Naive thymus-derived CD4-positive, alpha-beta T cell (primary cell): ENCODE measurements around the gene MSRB1. TPM values are rescaled to one million over a fixed set of nuclear protein-coding genes. Genes with fewer than 3 reads are reported as not detected.

ENCODE experiments used
- ATAC-seq: fragments of 150-1000 bp; cut with Tn5 transposase; 2 replicates; pipeline ENCODE4 v1.10.0; 2021; ENCODE audit warnings: mild to moderate bottlenecking, moderate library complexity
- CTCF ChIA-PET: fragments of 350-600 bp; sonication (Branson Sonifier 250); formaldehyde crosslinking; loops from one replicate; lab custom pipeline; 2021; ENCODE audit warnings: antibody characterized with exemption; lab: Charles Lee
- POLR2A ChIA-PET: fragments of 350-600 bp; sonication (Branson Sonifier 250); formaldehyde crosslinking; loops from one replicate; lab custom pipeline; 2021; ENCODE audit warnings: antibody characterized with exemption, inconsistent platforms; lab: Charles Lee
- DNase-seq, 9 donors: peaks; one replicate each; pipeline versions ENCODE4 v3.0.0 to v3.0.0-alpha.2; 2020 to 2022; ENCODE audit warnings: mixed read lengths in 1 of 9
- H3K27ac ChIP-seq: one replicate; pipeline ENCODE4 v1.7.0; 2013; ENCODE audit warnings: mild to moderate bottlenecking, low read depth, low read length, moderate library complexity
- H3K27me3 ChIP-seq, 2 donors: one replicate each; pipeline ENCODE4 v1.7.0; 2013; ENCODE audit warnings: low read length in 2 of 2, mild to moderate bottlenecking in 2 of 2, moderate library complexity in 2 of 2; ENCODE audit not compliant: control insufficient read depth in 2 of 2, insufficient read depth in 2 of 2
- H3K36me3 ChIP-seq, 3 experiments: 1 replicate in 2 of 3; 2 replicates in 1 of 3; pipeline ENCODE4 v1.7.0; 2013; ENCODE audit warnings: low read length in 3 of 3, mild to moderate bottlenecking in 3 of 3, moderate library complexity in 1 of 3; ENCODE audit not compliant: insufficient read depth in 3 of 3, control insufficient read depth in 2 of 3
- H3K4me1 ChIP-seq, 2 donors: one replicate each; pipeline ENCODE4 v1.7.0; 2013; ENCODE audit warnings: low read length in 2 of 2, mild to moderate bottlenecking in 2 of 2, moderate library complexity in 1 of 2; ENCODE audit not compliant: control insufficient read depth in 2 of 2, insufficient read depth in 2 of 2
- H3K4me3 ChIP-seq: 2 replicates; pipeline ENCODE4 v1.7.0; 2013; ENCODE audit warnings: mild to moderate bottlenecking, low read length
- H3K9me3 ChIP-seq, 3 experiments: 1 replicate in 2 of 3; 2 replicates in 1 of 3; pipeline ENCODE4 v1.7.0; 2013; ENCODE audit warnings: low read length in 3 of 3; ENCODE audit not compliant: control insufficient read depth in 2 of 3
- H3K27ac Mint-ChIP-seq, 9 donors: one replicate each; pipeline ENCODE4 v1.8.0; 2020 to 2022; ENCODE audit warnings: mixed read lengths in 9 of 9, mild to moderate bottlenecking in 8 of 9, moderate library complexity in 5 of 9, inconsistent platforms in 2 of 9
- H3K27me3 Mint-ChIP-seq, 5 donors: one replicate each; pipeline ENCODE4 v1.8.0; 2021 to 2022; ENCODE audit warnings: mixed read lengths in 5 of 5, mild to moderate bottlenecking in 1 of 5
- H3K36me3 Mint-ChIP-seq, 5 donors: one replicate each; pipeline ENCODE4 v1.8.0; 2020 to 2022; ENCODE audit warnings: mixed read lengths in 5 of 5, mild to moderate bottlenecking in 3 of 5, inconsistent platforms in 1 of 5
- H3K4me1 Mint-ChIP-seq, 7 donors: one replicate each; pipeline ENCODE4 v1.8.0; 2020 to 2022; ENCODE audit warnings: mixed read lengths in 7 of 7, mild to moderate bottlenecking in 3 of 7, inconsistent platforms in 1 of 7
- H3K4me3 Mint-ChIP-seq, 10 donors: one replicate each; pipeline ENCODE4 v1.8.0; 2020 to 2022; ENCODE audit warnings: mild to moderate bottlenecking in 10 of 10, mixed read lengths in 10 of 10, moderate library complexity in 6 of 10, inconsistent platforms in 2 of 10
- H3K9me3 Mint-ChIP-seq, 11 donors: one replicate each; pipeline ENCODE4 v1.8.0; 2020 to 2022; ENCODE audit warnings: mixed read lengths in 11 of 11, mild to moderate bottlenecking in 4 of 11, inconsistent platforms in 1 of 11, moderate library complexity in 1 of 11
- intact Hi-C, 2 donors: fragments of 100-400 bp; cut with micrococcal nuclease; formaldehyde crosslinking; loops; one replicate each; pipeline ENCODE4 v1.15.1; 2023
- polyA plus RNA-seq, 2 donors: library from polyadenylated mRNA; unstranded; fragments of 300-500 nt; fragmentation: Illumina TruSeq; gene quantifications; one replicate each; pipeline ENCODE4 v1.2.3, GENCODE V29; 2021
- total RNA-seq, 6 experiments: library from RNA in 5 of 6; stranded (reverse) in 5 of 6; gene quantifications; 1 replicate in 5 of 6; 2 replicates in 1 of 6; pipeline ENCODE4 v1.2.3 and lab custom pipeline; 2021 to 2026

The MSRB1 gene
- total and polyA plus RNA-seq, 7 experiments from 2014 or later: 5.5 to 27.0 (median 15.6) TPM

DNA sequence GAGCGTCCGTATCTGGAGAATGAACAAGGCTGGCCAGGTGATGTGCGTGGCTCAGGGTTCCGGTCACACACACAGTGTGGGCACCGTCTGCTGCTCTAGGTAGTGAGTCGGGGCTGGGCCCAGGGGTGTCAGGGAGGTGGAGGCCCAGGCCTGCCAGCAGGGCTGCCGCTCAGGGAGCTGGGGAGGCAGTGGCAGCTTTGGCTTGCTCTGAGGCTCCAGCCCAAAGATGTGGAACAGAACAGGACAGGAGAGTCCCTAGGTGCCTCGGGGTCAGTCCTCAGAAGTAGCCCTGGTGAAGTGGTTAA, 33.2 kb upstream of the MSRB1 start:
- H3K4me1 Mint-ChIP-seq: peaks cover 12 to 18% (median 15%) of the 10 kb centered on the region in 7 donors
- POLR2A ChIA-PET: interaction anchor here (1.1 to 1.2 kb wide), 2 partner anchors 11 kb away, joined by 3 to 5 read pairs; partner anchors contain the start of gene RPS2
- H3K27ac Mint-ChIP-seq: no peak overlapping the region
- H3K27me3 Mint-ChIP-seq: peaks cover 0 to 14% (median 2%) of the 10 kb centered on the region in 5 donors
- intact Hi-C loops: no loop called here
- H3K27me3 ChIP-seq: peaks cover 0 to 3% of the 10 kb centered on the region in 2 donors
- no peaks in the 10 kb centered on the region for H3K9me3 ChIP-seq
- H3K9me3 Mint-ChIP-seq: peaks cover 0 to 3% (median 0%) of the 10 kb centered on the region in 11 donors
- ATAC-seq (no peak), DNase-seq (no peak)
- H3K36me3 ChIP-seq: peaks cover 0 to 56% (median 0%) of the 10 kb centered on the region in 3 experiments
- H3K27ac ChIP-seq: no peak overlapping the region
- H3K4me1 ChIP-seq: peaks cover 7 to 14% of the 10 kb centered on the region in 2 donors
- no peak overlapping the region for H3K4me3 Mint-ChIP-seq
- CTCF ChIA-PET: no interaction called here
- no peak overlapping the region for H3K4me3 ChIP-seq
- H3K36me3 Mint-ChIP-seq: peaks cover 0 to 22% (median 10%) of the 10 kb centered on the region in 5 donors

GRCh38 chr16:1975432-1976215, 32.6 kb upstream of the MSRB1 start:
- H3K4me1 Mint-ChIP-seq: peaks cover 16 to 23% (median 20%) of the 10 kb centered on the region in 7 donors
- no peak for ATAC-seq
- POLR2A ChIA-PET: interaction anchor here (1.1 to 1.2 kb wide), 2 partner anchors 11 kb away, joined by 3 to 5 read pairs; partner anchors contain the start of gene RPS2

DNA sequence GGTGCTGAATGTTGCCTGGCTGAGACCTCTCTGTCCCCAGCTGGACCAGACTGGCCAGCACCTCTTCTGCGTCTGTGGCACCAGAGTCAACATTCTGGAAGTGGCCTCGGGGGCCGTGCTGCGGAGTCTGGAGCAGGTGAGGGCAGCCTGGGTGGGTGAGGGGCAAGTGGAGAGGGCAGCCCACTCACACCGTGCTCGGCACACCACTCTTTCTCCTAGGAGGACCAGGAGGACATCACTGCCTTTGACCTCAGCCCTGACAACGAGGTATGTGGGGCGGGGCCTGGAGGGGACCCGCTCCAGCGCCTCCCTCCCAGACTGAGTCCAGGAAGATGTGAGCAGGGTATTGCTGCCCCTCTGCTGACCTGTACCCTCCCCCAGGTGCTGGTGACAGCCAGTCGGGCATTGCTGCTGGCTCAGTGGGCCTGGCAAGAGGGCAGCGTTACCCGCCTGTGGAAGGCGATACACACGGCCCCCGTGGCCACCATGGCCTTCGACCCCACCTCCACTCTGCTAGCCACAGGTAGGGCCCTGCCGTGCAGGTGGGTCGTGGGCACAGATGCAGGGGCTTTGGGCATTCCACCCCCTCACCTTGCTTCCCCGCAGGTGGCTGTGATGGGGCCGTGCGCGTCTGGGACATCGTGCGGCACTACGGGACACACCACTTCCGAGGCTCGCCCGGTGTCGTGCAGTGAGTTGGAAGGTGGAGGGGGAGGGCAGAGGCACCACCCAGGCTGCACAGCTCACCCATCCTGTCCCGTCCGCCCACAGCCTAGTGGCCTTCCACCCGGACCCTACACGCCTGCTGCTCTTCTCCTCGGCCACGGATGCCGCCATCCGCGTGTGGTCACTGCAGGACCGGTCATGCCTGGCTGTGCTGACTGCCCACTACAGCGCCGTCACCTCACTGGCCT, 31.4 kb upstream of the MSRB1 start:
- POLR2A ChIA-PET: interaction anchor here (1.6 kb wide), 1 partner anchor 10 kb away, joined by 6 read pairs; the partner anchor contains the start of gene RPS2
- intact Hi-C loops: loop anchor here in 1 of 2 donors (5.0 kb wide), 1 partner anchor 248 kb away; the partner anchor contains the start of gene E4F1
- ATAC-seq: no peak
- Mint-ChIP-seq H3K9me3 (peaks cover 0 to 3% (median 0%) of the 10 kb centered on the region in 11 donors), H3K4me1 (peaks cover 16 to 27% (median 20%) of the 10 kb centered on the region in 7 donors), H3K4me3 (peak overlapping the region in 4 of 10 donors; percentile 6 to 95 (median 31)), H3K27ac (no peak overlapping the region), H3K36me3 (peaks cover 0 to 22% (median 9%) of the 10 kb centered on the region in 5 donors), H3K27me3 (peaks cover 0 to 4% (median 0%) of the 10 kb centered on the region in 5 donors)
- H3K9me3 ChIP-seq: no peaks in the 10 kb centered on the region
- H3K36me3 ChIP-seq: peaks cover 0 to 56% (median 0%) of the 10 kb centered on the region in 3 experiments
- no peak overlapping the region for H3K4me3 ChIP-seq
- CTCF ChIA-PET: no interaction called here
- no peaks in the 10 kb centered on the region for H3K27me3 ChIP-seq
- no peak overlapping the region for H3K27ac ChIP-seq
- DNase-seq: no peak
- peaks cover 7 to 18% of the 10 kb centered on the region in 2 donors for H3K4me1 ChIP-seq

More at GRCh38 chr16:1975432-1976215, 32.6 kb upstream of the MSRB1 start:
- Histone ChIP-seq H3K27ac (no peak overlapping the region), H3K36me3 (peaks cover 0 to 56% (median 0%) of the 10 kb centered on the region in 3 experiments), H3K9me3 (no peaks in the 10 kb centered on the region), H3K4me3 (no peak overlapping the region), H3K27me3 (peaks cover 0 to under 1% of the 10 kb centered on the region in 2 donors), H3K4me1 (peaks cover 7 to 18% of the 10 kb centered on the region in 2 donors)
- no peak for DNase-seq
- H3K27ac Mint-ChIP-seq: no peak overlapping the region
- intact Hi-C loops: no loop called here
- peaks cover 0 to 3% (median 0%) of the 10 kb centered on the region in 11 donors for H3K9me3 Mint-ChIP-seq
- H3K4me3 Mint-ChIP-seq: peak overlapping the region in 2 of 10 donors; percentile 23 to 34
- H3K27me3 Mint-ChIP-seq: peaks cover 0 to 9% (median 0%) of the 10 kb centered on the region in 5 donors
- CTCF ChIA-PET: no interaction called here
- peaks cover 0 to 22% (median 10%) of the 10 kb centered on the region in 5 donors for H3K36me3 Mint-ChIP-seq

- Histone ChIP-seq H3K36me3 (peaks cover 0 to 53% (median 0%) of the 10 kb centered on the region in 3 experiments), H3K4me3 (no peak overlapping the region), H3K9me3 (no peaks in the 10 kb centered on the region), H3K27ac (no peak overlapping the region), H3K27me3 (no peaks in the 10 kb centered on the region), H3K4me1 (peaks cover 7 to 18% of the 10 kb centered on the region in 2 donors)
- ChIA-PET POLR2A (interaction anchor here (1.6 kb wide), 1 partner anchor 9 kb away, joined by 6 read pairs; the partner anchor contains the start of gene RPS2), CTCF (no interaction called here)
- H3K4me3 Mint-ChIP-seq: peak overlapping the region in 6 of 10 donors; percentile 13 to 95 (median 63)
- peaks cover 0 to 3% (median 0%) of the 10 kb centered on the region in 11 donors for H3K9me3 Mint-ChIP-seq
- DNase-seq: no peak
- peaks cover 0 to 22% (median 7%) of the 10 kb centered on the region in 5 donors for H3K36me3 Mint-ChIP-seq
- intact Hi-C loops: loop anchor here in 1 of 2 donors (5.0 kb wide), 1 partner anchor 249 kb away; the partner anchor contains the start of gene E4F1
- peaks cover 0 to 4% (median 0%) of the 10 kb centered on the region in 5 donors for H3K27me3 Mint-ChIP-seq
- no peak overlapping the region for H3K27ac Mint-ChIP-seq
- no peak for ATAC-seq
- peaks cover 16 to 27% (median 20%) of the 10 kb centered on the region in 7 donors for H3K4me1 Mint-ChIP-seq
These were observed 30.6 kb upstream of the MSRB1 start for GRCh38 chr16:1973461-1974156.

GRCh38 chr16:1972490-1972877, 29.5 kb upstream of the MSRB1 start:
- peak overlapping the region; percentile 87 to 98 (median 95) for H3K4me3 Mint-ChIP-seq
- intact Hi-C loops: loop anchor here (1.0 to 5.0 kb wide), 3 partner anchors 8 to 250 kb away; partner anchors contain the start of genes RPS2 (in 2 of the 2), E4F1 (in 1 of the 2) and MSRB1 (in 1 of the 2)

More at GRCh38 chr16:1972490-1972877, 29.5 kb upstream of the MSRB1 start:
- H3K27ac ChIP-seq: peak overlapping the region; percentile 89
- Mint-ChIP-seq H3K27ac (peak overlapping the region in 6 of 9 donors; percentile 49 to 100 (median 96)), H3K36me3 (peaks cover 0 to 20% (median 7%) of the 10 kb centered on the region in 5 donors), H3K4me1 (peaks cover 16 to 27% (median 20%) of the 10 kb centered on the region in 7 donors), H3K27me3 (peaks cover 0 to 4% (median 0%) of the 10 kb centered on the region in 5 donors), H3K9me3 (peaks cover 0 to 3% (median 0%) of the 10 kb centered on the region in 11 donors)
- H3K27me3 ChIP-seq: no peaks in the 10 kb centered on the region
- DNase-seq (no peak), ATAC-seq (no peak)
- ChIA-PET CTCF (interaction anchor here (1.3 kb wide), 1 partner anchor 168 kb away, joined by 4 read pairs; no protein-coding TSS in a partner anchor), POLR2A (interaction anchor here (1.0 to 3.7 kb wide), 11 partner anchors 10 to 190 kb away, joined by 3 to 38 read pairs (median 8); partner anchors contain the start of genes GFER, NDUFB10, NOXO1 and NUBP2)
- peak overlapping the region; percentile 81 for H3K4me3 ChIP-seq
- H3K36me3 ChIP-seq: peaks cover 0 to 42% (median 0%) of the 10 kb centered on the region in 3 experiments
- no peaks in the 10 kb centered on the region for H3K9me3 ChIP-seq
- peaks cover 7 to 18% of the 10 kb centered on the region in 2 donors for H3K4me1 ChIP-seq
